Body of pancreas (tissue), 4 donors: ENCODE data around the gene WNT10A.

Experiments used
- CTCF ChIP-seq, 7 experiments: fragments of 450-650 bp in 4 of 7; fragments of 200-600 bp in 3 of 7; sonication (generic) in 3 of 7; IDR thresholded peaks; one replicate each; pipeline ENCODE4 v1.5.1; 2016 to 2019; ENCODE audit warnings: antibody characterized with exemption in 7 of 7
- POLR2A ChIP-seq, 3 donors: fragments of 450-650 bp; IDR thresholded peaks; one replicate each; pipeline ENCODE4 v1.6.1; 2016; ENCODE audit warnings: antibody characterized with exemption in 3 of 3, mild to moderate bottlenecking in 2 of 3

GRCh38 chr2:218859556-218859987 is 21.1 kb upstream of the WNT10A start, which contains the start of gene WNT6:
- TF ChIP-seq CTCF (IDR thresholded peaks at IDR 0.05), result no peak
- no peak for TF ChIP-seq POLR2A (IDR thresholded peaks at IDR 0.05)
